HPDE6-E6E7 (cell line): ENCODE measurements around the gene CARD14.
"Not testable (repeated sequence)": the region's sequence is repeated elsewhere in the genome, so short reads cannot be mapped to it uniquely, and the experiment has no call there.

Experiments used
- DNase-seq: peaks from one replicate; pipeline ENCODE4 v3.0.0; 2011; ENCODE audit warnings: missing footprints; ENCODE audit errors: extremely low spot score

Gene CARD14

GRCh38 chr17:80248894-80249710 is 79.3 kb downstream of the CARD14 start:
- DNase-seq = no peak

DNA sequence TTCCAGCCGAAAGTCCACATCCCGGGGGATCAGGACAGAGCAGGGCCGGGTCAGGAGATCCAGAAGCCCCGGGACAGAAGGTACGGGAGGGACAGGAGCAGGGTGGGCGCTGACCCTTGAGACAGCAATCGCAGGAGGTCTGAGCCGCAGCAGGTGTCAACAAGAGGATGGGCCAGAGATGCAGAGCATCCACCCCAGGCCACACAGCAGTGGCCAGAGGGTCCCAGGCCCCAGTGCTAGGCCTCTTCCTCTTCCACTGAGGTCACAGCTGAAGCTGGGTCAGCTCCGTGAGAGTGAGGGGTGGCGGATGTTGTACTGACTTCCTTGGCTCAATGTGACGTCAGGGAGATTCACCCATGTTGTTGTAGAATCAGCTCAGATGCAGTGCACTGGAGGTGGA is 82.1 kb downstream of the CARD14 start:
- no peak for DNase-seq

GRCh38 chr17:80252871-80253270 is 83.0 kb downstream of the CARD14 start:
- peak; percentile 89 for DNase-seq

GRCh38 chr17:80253631-80254395 is 84.0 kb downstream of the CARD14 start:
- no peak for DNase-seq

GRCh38 chr17:80254396-80255251 is 84.8 kb downstream of the CARD14 start:
- peak; percentile 84 for DNase-seq

- no peak for DNase-seq
These were observed 86.2 kb downstream of the CARD14 start for GRCh38 chr17:80256034-80256350.

DNA sequence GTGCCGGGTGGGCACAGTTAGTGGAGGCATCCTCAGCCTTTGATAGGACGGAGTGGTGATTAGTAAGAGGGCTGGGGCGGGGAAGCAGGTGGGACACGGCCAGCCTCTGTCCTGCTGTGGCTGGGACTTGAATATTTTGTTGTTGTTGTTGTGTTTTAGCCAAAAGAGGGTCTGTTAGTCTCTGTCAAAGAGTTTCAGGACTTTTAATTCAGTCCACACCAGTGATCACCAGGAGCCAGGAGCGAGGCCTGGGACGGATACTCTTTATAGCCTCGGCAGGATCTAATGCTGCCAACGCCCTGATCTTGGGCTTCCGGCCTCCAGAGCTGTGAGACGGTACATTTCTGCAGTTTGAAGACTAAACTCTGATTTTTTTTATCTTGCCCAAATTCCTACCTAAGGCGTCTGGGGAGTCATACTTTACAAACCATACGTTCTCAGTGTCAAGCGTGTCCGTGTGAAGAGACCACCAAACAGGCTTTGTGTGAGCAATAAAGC is 87.9 kb downstream of the CARD14 start:
- no peak for DNase-seq

DNA sequence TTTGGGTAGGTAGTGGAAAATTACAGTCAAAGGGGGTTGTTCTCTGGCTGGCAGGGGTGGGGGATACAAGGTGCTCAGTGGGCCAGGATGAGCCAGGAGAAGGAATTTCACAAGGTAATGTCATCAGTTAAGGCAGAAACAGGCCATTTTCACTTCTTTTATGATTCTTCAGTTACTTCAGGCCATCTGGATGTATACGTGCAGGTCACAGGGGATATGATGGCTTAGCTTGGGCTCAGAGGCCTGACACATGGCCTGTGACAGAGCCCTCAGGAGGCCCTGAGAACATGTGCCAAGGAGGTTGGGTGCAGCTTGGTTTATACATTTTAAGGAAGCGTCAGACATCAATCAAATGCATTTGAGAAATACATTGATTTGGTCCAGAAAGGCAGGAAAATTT is 88.5 kb downstream of the CARD14 start:
- not testable (repeated sequence) for DNase-seq
